ENCODE results near the gene HPCA. TPM values are rescaled to one million over a fixed set of nuclear protein-coding genes. Genes with fewer than 3 reads are reported as not detected.

HPCA gene
- total and polyA plus RNA-seq, 2 donors (not counting 1 experiment from before 2014, with no cell fraction given) = 0.33 TPM; not detected in 1

DNA sequence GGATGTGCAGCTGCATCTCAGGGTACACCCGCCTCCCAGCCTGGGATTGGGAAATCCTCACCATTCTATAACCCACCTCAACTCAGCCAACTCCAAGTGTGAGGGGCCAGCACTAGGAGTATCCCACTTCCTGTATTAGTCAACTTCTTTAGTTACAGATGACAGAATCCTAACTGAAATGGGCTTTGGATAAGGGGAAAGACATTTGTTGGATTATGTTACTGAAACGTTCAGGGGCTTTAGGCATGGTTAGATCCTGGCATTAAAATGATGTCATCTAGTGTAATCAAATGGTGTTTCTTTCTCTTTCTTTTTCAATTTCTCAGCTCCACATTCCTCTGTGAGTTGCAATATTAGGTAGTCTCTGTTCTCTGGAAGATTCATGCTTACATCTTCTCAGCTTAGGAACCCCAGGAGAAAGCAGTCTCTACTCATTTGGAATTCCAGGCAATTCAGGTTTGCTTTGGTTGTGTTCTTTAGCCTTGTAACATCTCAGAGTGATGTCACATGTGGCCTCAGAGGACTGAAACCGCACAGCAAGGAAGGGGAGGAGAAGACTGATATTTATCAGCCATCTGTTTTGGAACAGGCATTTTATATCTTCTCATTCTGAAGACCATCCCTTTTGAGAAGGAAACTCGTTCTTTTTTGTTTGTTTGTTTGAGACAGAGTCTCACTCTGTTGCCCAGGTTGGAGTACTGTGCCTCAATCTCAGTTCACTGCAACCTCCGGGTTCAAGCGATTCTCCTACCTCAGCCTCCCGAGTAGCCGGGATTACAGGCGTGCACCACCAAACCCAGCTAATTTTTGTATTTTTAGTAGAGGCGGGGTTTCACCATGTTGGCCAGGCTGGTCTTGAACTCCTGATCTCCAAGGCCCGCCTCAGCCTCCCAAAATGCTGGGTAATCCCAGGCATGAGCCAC lies 33.8 kb downstream of the HPCA start:
- no peak overlapping the region for H3K27ac ChIP-seq (ENCODE audit: insufficient read depth, low read length)

DNA sequence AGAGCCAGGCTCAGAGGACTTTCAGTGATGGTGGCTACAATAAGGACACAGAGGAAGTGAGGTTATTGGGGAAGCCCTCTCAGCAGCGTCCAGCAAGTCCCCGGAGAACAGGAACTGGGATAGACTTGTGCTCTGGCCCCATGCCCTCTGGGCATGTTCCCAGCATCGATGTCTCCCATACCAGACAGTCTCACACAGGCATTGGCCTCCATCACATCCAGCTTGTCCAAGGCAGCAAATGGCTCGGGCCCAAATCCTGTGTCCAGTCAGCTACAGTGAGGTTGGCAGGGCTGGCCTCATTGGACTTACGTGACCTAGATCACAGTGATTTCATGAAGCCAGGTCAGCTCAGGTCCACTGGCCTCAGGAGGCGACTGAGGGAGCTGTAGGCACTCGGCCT lies 34.5 kb downstream of the HPCA start:
- no peak overlapping the region for H3K9ac ChIP-seq (ENCODE audit: insufficient read depth, low read length)
- no peaks in the 10 kb centered on the region for H3K36me3 ChIP-seq (ENCODE audit: control insufficient read depth, insufficient read depth, low read length)
- H3K27ac ChIP-seq (ENCODE audit: insufficient read depth, low read length) = no peak overlapping the region
- no peak overlapping the region for H3K4me3 ChIP-seq (replicated peaks in 1 of 4; ENCODE audit: control extremely low read depth in 1 of 4, insufficient read depth in 1 of 4, low read depth in 3 of 4, low read length in 4 of 4)
- DNase-seq (ENCODE audit: low read depth in 2 of 2) = no peak
- TF ChIP-seq, protein P1, sequence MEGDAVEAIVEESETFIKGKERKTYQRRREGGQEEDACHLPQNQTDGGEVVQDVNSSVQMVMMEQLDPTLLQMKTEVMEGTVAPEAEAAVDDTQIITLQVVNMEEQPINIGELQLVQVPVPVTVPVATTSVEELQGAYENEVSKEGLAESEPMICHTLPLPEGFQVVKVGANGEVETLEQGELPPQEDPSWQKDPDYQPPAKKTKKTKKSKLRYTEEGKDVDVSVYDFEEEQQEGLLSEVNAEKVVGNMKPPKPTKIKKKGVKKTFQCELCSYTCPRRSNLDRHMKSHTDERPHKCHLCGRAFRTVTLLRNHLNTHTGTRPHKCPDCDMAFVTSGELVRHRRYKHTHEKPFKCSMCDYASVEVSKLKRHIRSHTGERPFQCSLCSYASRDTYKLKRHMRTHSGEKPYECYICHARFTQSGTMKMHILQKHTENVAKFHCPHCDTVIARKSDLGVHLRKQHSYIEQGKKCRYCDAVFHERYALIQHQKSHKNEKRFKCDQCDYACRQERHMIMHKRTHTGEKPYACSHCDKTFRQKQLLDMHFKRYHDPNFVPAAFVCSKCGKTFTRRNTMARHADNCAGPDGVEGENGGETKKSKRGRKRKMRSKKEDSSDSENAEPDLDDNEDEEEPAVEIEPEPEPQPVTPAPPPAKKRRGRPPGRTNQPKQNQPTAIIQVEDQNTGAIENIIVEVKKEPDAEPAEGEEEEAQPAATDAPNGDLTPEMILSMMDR (conservative IDR thresholded peaks at IDR 0.05 in 1 of 2, IDR thresholded peaks at IDR 0.05 in 1 of 2; ENCODE audit: low read depth in 1 of 2, low read length in 2 of 2) = no peak
- no peak for TF ChIP-seq EZH2 (IDR thresholded peaks at IDR 0.05; ENCODE audit: low read length, missing control alignments)
- no peaks in the 10 kb centered on the region for H3K4me1 ChIP-seq (ENCODE audit: control insufficient read depth, extremely low read depth, insufficient read depth, low read length)
- no peaks in the 10 kb centered on the region for H3K79me2 ChIP-seq (ENCODE audit: control insufficient read depth, insufficient read depth, low read length)
- no peak overlapping the region for H2AFZ ChIP-seq (ENCODE audit: low read length)
- no peaks in the 10 kb centered on the region for H3K27me3 ChIP-seq (ENCODE audit: control insufficient read depth, insufficient read depth, low read length)
- no peaks in the 10 kb centered on the region for H3K9me3 ChIP-seq (ENCODE audit: control insufficient read depth, insufficient read depth, low read depth, low read length)
- H3K4me2 ChIP-seq (ENCODE audit: extremely low read depth, insufficient read depth, low read length) = no peak overlapping the region
- H4K20me1 ChIP-seq (ENCODE audit: control insufficient read depth, extremely low read depth, insufficient read depth, low read length) = no peaks in the 10 kb centered on the region

More for the DNA sequence above, 33.8 kb downstream of the HPCA start:
- peak; percentile 65 to 76 for DNase-seq (ENCODE audit: low read depth in 2 of 2)
- TF ChIP-seq EZH2 (IDR thresholded peaks at IDR 0.05; ENCODE audit: low read length, missing control alignments) = no peak
- TF ChIP-seq, protein P1 (conservative IDR thresholded peaks at IDR 0.05 in 1 of 2, IDR thresholded peaks at IDR 0.05 in 1 of 2; ENCODE audit: low read depth in 1 of 2, low read length in 2 of 2) = no peak
- no peaks in the 10 kb centered on the region for H3K79me2 ChIP-seq (ENCODE audit: control insufficient read depth, insufficient read depth, low read length)
- no peak overlapping the region for H2AFZ ChIP-seq (ENCODE audit: low read length)
- peak overlapping the region in 1 of 4 experiments; percentile 4 for H3K4me3 ChIP-seq (replicated peaks in 1 of 4; ENCODE audit: control extremely low read depth in 1 of 4, insufficient read depth in 1 of 4, low read depth in 3 of 4, low read length in 4 of 4)
- no peaks in the 10 kb centered on the region for H4K20me1 ChIP-seq (ENCODE audit: control insufficient read depth, extremely low read depth, insufficient read depth, low read length)
- H3K4me1 ChIP-seq (ENCODE audit: control insufficient read depth, extremely low read depth, insufficient read depth, low read length) = no peaks in the 10 kb centered on the region
- H3K36me3 ChIP-seq (ENCODE audit: control insufficient read depth, insufficient read depth, low read length) = no peaks in the 10 kb centered on the region
- no peaks in the 10 kb centered on the region for H3K9me3 ChIP-seq (ENCODE audit: control insufficient read depth, insufficient read depth, low read depth, low read length)
- H3K27me3 ChIP-seq (ENCODE audit: control insufficient read depth, insufficient read depth, low read length) = no peaks in the 10 kb centered on the region
- H3K9ac ChIP-seq (ENCODE audit: insufficient read depth, low read length) = no peak overlapping the region
- H3K4me2 ChIP-seq (ENCODE audit: extremely low read depth, insufficient read depth, low read length) = no peak overlapping the region

DNA sequence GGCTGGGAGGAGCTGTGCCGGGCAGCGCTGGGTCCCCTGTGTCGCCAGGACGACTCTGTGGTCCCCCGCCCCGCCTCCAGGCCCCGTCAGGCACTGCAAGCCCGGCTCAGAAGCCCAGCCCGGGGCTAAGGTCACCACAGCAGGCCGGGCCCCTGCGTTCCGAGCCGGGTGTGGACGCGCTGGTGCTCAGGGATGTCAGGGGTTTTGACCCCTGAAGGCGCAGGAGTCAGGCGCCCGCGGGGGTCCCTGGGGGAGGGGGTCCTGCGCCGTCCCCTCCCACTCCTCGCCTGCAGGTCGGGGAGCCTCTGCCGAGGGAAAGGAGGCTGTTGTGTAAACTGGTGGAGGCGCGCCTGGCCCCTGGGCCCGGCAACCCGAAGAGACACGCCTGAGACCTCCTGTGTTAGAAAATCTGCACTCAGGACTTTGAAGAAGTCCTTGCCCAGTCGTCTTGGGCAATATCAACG lies 38.6 kb downstream of the HPCA start:
- H3K79me2 ChIP-seq (ENCODE audit: control insufficient read depth, insufficient read depth, low read length) = no peaks in the 10 kb centered on the region
- H3K4me3 ChIP-seq (replicated peaks in 1 of 4; ENCODE audit: control extremely low read depth in 1 of 4, insufficient read depth in 1 of 4, low read depth in 3 of 4, low read length in 4 of 4) = no peak overlapping the region
- H3K9ac ChIP-seq (ENCODE audit: insufficient read depth, low read length) = no peak overlapping the region
- TF ChIP-seq, protein P1 (conservative IDR thresholded peaks at IDR 0.05 in 1 of 2, IDR thresholded peaks at IDR 0.05 in 1 of 2; ENCODE audit: low read depth in 1 of 2, low read length in 2 of 2) = peak in 1 of 2 donors; percentile 5
- TF ChIP-seq EZH2 (IDR thresholded peaks at IDR 0.05; ENCODE audit: low read length, missing control alignments) = no peak
- H3K9me3 ChIP-seq (ENCODE audit: control insufficient read depth, insufficient read depth, low read depth, low read length) = no peaks in the 10 kb centered on the region
- H4K20me1 ChIP-seq (ENCODE audit: control insufficient read depth, extremely low read depth, insufficient read depth, low read length) = no peaks in the 10 kb centered on the region
- no peaks in the 10 kb centered on the region for H3K27me3 ChIP-seq (ENCODE audit: control insufficient read depth, insufficient read depth, low read length)
- H3K4me2 ChIP-seq (ENCODE audit: extremely low read depth, insufficient read depth, low read length) = no peak overlapping the region
- no peaks in the 10 kb centered on the region for H3K36me3 ChIP-seq (ENCODE audit: control insufficient read depth, insufficient read depth, low read length)
- H3K27ac ChIP-seq (ENCODE audit: insufficient read depth, low read length) = no peak overlapping the region
- no peak overlapping the region for H2AFZ ChIP-seq (ENCODE audit: low read length)
- DNase-seq (ENCODE audit: low read depth in 2 of 2) = no peak
- no peaks in the 10 kb centered on the region for H3K4me1 ChIP-seq (ENCODE audit: control insufficient read depth, extremely low read depth, insufficient read depth, low read length)
